HepG2 (cell line): Measurements from ENCODE around the gene TADA2A. TPM values are rescaled to one million over a fixed set of nuclear protein-coding genes. Genes with fewer than 3 reads are reported as not detected.

Source experiments
- HHEX ChIP-seq: IDR thresholded peaks from 2 replicates; pipeline ENCODE4 v1.6.1; 2016; ENCODE audit warnings: control low read depth
- LCORL ChIP-seq, 2 experiments: fragments of 450-650 bp in 1 of 2; sonication (generic) in 1 of 2; formaldehyde crosslinking in 1 of 2; IDR thresholded peaks; 2 replicates each; pipeline versions ENCODE4 v1.5.0 to v1.6.1; 2017 to 2020; ENCODE audit warnings: antibody characterized with exemption in 1 of 2, missing genetic modification reagents in 1 of 2
- MED13 ChIP-seq: sonication (generic); formaldehyde crosslinking; IDR thresholded peaks from 2 replicates; pipeline ENCODE4 v1.5.0; 2020; ENCODE audit warnings: missing genetic modification reagents
- MIXL1 ChIP-seq: IDR thresholded peaks from 2 replicates; pipeline ENCODE4 v1.6.1; 2016
- MYC ChIP-seq: sonication (generic); formaldehyde crosslinking; IDR thresholded peaks from 2 replicates; pipeline ENCODE4 v1.9.0; 2021; ENCODE audit warnings: missing genetic modification reagents, borderline replicate concordance
- TBP ChIP-seq: sonication (generic); formaldehyde crosslinking; IDR thresholded peaks from 2 replicates; pipeline ENCODE4 v1.5.0; 2020; ENCODE audit warnings: missing genetic modification reagents
- U2AF2 ChIP-seq: fragments of 200-400 bp; formaldehyde crosslinking; IDR thresholded peaks from 2 replicates; pipeline ENCODE4 v1.6.1; 2017; ENCODE audit warnings: low read depth, mild to moderate bottlenecking, low read length
- ZMYM4 ChIP-seq: sonication (generic); formaldehyde crosslinking; IDR thresholded peaks from 2 replicates; pipeline ENCODE4 v1.8.1; 2023; ENCODE audit warnings: mild to moderate bottlenecking, missing genetic modification reagents
- ZNF501 ChIP-seq: sonication (generic); formaldehyde crosslinking; IDR thresholded peaks from 2 replicates; pipeline ENCODE4 v1.5.1; 2020; ENCODE audit warnings: mild to moderate bottlenecking, moderate library complexity, missing genetic modification reagents
- ZNF570 ChIP-seq: sonication (generic); formaldehyde crosslinking; IDR thresholded peaks from 2 replicates; pipeline ENCODE4 v1.4.0; 2020; ENCODE audit warnings: mild to moderate bottlenecking, missing genetic modification reagents, borderline replicate concordance
- polyA plus RNA-seq, 8 experiments: library from polyadenylated mRNA; depleted of rRNA in 3 of 8; stranded (reverse) in 7 of 8; unstranded in 1 of 8; fragments of >200 nt; fragmentation: Illumina TruSeq in 4 of 8; extraction: Trizol in 4 of 8; gene quantifications; 2 replicates each; pipeline versions ENCODE4 v1.2.1 to v1.2.3, GENCODE V29; 2011 to 2016; ENCODE audit warnings: low read depth in 4 of 8, missing spikeins in 1 of 8, mixed read lengths in 1 of 8; ENCODE audit not compliant: insufficient read depth in 1 of 8
- total RNA-seq, 5 experiments: library from RNA; depleted of rRNA; stranded (reverse); fragments of >200 nt; fragmentation: Illumina TruSeq; extraction: Trizol; gene quantifications; 2 replicates each; pipeline ENCODE4 v1.2.3, GENCODE V29; 2016; ENCODE audit warnings: low read depth in 1 of 5
- TF ChIP-seq, protein P1 (sequence below): IDR thresholded peaks from 2 replicates; pipeline ENCODE4 v1.6.1; 2016; ENCODE audit warnings: mild to moderate bottlenecking, missing biosample characterization, missing genetic modification reagents
- TF ChIP-seq, protein P2 (sequence below): sonication (generic); formaldehyde crosslinking; IDR thresholded peaks from 2 replicates; pipeline ENCODE4 v1.4.0; 2020; ENCODE audit warnings: mild to moderate bottlenecking, missing genetic modification reagents
- TF ChIP-seq, protein P3 (sequence below): sonication (generic); formaldehyde crosslinking; IDR thresholded peaks from 2 replicates; pipeline ENCODE4 v1.4.0; 2020; ENCODE audit warnings: mild to moderate bottlenecking, missing genetic modification reagents, borderline replicate concordance
- TF ChIP-seq, protein P4 (sequence below): sonication (generic); formaldehyde crosslinking; IDR thresholded peaks from 2 replicates; pipeline ENCODE4 v1.8.0; 2022; ENCODE audit warnings: mild to moderate bottlenecking, missing genetic modification reagents, borderline replicate concordance

The TADA2A gene
- total and polyA plus RNA-seq, 2 of the 13 experiments (the other 11 are each of a cell fraction or from before 2014, with no cell fraction given) = 8.0 to 14.0 TPM

DNA sequence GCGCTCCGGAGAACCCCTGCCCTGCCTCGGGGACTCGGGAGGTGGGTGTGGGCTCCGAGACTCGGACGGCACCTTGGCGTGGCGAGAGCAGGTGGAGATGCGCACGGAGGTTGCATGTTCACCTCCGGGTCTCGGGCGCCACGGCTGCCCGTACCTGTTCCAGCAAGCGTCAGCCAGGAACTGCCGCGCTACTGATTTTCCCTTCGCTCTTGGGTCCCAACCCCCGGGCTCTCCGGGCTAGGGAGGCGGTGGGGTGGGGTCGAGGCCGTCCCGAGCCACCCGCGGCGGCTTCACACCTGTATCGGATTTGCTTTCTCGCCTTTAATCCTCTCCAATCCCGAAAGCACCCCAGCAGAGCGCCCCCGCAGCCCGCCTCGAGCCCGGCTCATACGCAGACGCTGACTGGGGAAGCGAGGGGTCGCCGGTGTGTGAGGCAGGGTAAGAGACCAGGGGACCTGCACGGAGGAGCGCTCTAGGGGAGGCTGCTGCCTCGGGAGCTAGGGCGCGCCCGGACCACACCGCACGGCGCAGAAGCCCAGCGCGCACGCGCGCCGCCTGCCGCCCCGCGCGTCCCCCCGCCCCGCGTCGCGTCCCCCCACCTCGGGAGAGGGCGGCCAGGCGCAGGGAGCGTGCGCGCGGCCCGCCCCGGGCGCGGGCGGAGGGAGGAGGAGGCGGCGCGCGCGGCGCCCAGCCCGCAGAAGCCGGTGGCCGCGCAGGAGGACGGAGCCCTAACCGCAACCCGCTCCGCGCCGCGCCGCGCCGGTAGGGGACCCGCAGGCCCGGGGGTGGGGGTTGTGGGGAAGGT is 82.7 kb downstream of the TADA2A start, which contains the start of gene DUSP14 (continued):
- TF ChIP-seq MIXL1 (CRISPR knock-in tag) = no peak
- TF ChIP-seq, protein P1, sequence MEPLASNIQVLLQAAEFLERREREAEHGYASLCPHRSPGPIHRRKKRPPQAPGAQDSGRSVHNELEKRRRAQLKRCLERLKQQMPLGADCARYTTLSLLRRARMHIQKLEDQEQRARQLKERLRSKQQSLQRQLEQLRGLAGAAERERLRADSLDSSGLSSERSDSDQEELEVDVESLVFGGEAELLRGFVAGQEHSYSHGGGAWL (CRISPR knock-in tag) = peak; percentile 19; the same call in 1 of the 2 replicates
- peak; percentile 83 for TF ChIP-seq ZNF501
- TF ChIP-seq, protein P2, sequence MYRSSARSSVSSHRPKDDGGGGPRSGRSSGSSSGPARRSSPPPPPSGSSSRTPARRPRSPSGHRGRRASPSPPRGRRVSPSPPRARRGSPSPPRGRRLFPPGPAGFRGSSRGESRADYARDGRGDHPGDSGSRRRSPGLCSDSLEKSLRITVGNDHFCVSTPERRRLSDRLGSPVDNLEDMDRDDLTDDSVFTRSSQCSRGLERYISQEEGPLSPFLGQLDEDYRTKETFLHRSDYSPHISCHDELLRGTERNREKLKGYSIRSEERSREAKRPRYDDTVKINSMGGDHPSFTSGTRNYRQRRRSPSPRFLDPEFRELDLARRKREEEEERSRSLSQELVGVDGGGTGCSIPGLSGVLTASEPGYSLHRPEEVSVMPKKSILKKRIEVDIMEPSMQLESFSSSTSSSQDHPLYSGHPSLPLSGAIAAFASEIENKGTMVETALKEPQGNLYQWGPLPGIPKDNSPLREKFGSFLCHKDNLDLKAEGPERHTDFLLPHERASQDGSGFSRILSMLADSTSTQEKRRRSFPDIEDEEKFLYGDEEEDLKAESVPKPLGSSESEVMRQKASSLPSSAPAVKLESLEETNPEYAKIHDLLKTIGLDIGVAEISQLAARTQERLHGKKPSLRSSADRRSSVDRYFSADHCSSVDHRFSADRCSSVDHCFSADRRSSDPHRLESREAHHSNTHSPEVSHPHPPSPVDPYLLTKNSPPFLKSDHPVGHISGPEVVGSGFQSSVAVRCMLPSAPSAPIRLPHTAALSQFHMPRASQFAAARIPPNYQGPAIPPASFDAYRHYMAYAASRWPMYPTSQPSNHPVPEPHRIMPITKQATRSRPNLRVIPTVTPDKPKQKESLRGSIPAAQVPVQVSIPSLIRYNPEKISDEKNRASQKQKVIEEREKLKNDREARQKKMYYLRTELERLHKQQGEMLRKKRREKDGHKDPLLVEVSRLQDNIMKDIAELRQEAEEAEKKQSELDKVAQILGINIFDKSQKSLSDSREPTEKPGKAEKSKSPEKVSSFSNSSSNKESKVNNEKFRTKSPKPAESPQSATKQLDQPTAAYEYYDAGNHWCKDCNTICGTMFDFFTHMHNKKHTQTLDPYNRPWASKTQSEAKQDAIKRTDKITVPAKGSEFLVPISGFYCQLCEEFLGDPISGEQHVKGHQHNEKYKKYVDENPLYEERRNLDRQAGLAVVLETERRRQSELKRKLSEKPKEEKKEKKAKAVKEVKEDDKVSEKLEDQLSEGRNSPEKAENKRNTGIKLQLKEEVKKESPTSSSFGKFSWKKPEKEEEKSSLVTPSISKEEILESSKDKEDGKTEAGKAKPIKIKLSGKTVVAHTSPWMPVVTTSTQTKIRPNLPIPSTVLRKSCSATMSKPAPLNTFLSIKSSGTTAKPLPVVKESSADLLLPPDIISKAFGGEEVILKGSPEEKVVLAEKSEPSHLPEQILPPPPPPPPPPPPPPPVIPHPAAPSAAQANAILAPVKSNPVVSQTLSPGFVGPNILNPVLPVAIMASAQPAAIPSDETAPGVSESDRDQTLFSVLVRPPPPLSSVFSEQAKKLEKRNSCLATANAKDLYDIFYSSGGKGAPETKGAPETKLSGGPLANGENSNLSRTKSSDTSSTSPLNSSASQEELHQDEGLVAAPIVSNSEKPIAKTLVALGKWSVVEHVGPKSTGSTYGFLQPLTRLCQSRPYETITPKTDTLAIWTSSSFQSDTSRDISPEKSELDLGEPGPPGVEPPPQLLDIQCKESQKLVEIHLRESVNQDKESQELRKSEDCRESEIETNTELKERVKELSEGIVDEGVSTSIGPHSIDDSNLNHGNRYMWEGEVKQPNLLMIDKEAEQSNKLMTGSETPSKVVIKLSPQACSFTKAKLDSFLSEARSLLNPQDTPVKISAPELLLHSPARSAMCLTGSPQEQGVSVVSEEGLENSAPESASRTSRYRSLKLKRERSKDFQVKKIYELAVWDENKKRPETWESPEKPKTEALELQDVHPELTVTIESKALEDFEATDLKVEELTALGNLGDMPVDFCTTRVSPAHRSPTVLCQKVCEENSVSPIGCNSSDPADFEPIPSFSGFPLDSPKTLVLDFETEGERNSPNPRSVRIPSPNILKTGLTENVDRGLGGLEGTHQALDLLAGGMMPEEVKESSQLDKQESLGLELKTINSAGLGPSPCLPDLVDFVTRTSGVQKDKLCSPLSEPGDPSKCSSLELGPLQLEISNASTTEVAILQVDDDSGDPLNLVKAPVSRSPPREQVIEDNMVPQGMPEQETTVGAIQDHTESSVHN (CRISPR knock-in tag) = no peak
- TF ChIP-seq, protein P3, sequence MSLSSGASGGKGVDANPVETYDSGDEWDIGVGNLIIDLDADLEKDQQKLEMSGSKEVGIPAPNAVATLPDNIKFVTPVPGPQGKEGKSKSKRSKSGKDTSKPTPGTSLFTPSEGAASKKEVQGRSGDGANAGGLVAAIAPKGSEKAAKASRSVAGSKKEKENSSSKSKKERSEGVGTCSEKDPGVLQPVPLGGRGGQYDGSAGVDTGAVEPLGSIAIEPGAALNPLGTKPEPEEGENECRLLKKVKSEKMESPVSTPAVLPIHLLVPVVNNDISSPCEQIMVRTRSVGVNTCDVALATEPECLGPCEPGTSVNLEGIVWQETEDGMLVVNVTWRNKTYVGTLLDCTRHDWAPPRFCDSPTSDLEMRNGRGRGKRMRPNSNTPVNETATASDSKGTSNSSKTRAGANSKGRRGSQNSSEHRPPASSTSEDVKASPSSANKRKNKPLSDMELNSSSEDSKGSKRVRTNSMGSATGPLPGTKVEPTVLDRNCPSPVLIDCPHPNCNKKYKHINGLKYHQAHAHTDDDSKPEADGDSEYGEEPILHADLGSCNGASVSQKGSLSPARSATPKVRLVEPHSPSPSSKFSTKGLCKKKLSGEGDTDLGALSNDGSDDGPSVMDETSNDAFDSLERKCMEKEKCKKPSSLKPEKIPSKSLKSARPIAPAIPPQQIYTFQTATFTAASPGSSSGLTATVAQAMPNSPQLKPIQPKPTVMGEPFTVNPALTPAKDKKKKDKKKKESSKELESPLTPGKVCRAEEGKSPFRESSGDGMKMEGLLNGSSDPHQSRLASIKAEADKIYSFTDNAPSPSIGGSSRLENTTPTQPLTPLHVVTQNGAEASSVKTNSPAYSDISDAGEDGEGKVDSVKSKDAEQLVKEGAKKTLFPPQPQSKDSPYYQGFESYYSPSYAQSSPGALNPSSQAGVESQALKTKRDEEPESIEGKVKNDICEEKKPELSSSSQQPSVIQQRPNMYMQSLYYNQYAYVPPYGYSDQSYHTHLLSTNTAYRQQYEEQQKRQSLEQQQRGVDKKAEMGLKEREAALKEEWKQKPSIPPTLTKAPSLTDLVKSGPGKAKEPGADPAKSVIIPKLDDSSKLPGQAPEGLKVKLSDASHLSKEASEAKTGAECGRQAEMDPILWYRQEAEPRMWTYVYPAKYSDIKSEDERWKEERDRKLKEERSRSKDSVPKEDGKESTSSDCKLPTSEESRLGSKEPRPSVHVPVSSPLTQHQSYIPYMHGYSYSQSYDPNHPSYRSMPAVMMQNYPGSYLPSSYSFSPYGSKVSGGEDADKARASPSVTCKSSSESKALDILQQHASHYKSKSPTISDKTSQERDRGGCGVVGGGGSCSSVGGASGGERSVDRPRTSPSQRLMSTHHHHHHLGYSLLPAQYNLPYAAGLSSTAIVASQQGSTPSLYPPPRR (CRISPR knock-in tag) = no peak
- TF ChIP-seq TBP = no peak
- TF ChIP-seq LCORL (IDR thresholded peaks at IDR 0.05) = no peak
- no peak for TF ChIP-seq LCORL (CRISPR knock-in tag; IDR thresholded peaks at IDR 0.05)
- peak; percentile 77 for TF ChIP-seq MYC (CRISPR knock-in tag)
- no peak for TF ChIP-seq MED13 (CRISPR knock-in tag)
- TF ChIP-seq ZMYM4 = no peak
- no peak for TF ChIP-seq ZNF570 (CRISPR knock-in tag)
- TF ChIP-seq, protein P4, sequence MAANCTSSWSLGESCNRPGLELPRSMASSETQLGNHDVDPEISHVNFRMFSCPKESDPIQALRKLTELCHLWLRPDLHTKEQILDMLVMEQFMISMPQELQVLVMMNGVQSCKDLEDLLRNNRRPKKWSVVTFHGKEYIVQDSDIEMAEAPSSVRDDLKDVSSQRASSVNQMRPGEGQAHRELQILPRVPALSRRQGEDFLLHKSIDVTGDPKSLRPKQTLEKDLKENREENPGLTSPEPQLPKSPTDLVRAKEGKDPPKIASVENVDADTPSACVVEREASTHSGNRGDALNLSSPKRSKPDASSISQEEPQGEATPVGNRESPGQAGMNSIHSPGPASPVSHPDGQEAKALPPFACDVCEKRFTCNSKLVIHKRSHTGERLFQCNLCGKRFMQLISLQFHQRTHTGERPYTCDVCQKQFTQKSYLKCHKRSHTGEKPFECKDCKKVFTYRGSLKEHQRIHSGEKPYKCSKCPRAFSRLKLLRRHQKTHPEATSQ (CRISPR knock-in tag) = 0 out of 2 replicates have a peak, but pooled peaks have one; percentile 70
- no peak for TF ChIP-seq HHEX
- no peak for TF ChIP-seq U2AF2
